ENCODE results near the gene MIX23. TPM values are rescaled to one million over a fixed set of nuclear protein-coding genes. Genes with fewer than 3 reads are reported as not detected.

MIX23 gene
- total and polyA plus RNA-seq, 10 donors, result 18.4 to 32.9 (median 22.2) TPM

DNA sequence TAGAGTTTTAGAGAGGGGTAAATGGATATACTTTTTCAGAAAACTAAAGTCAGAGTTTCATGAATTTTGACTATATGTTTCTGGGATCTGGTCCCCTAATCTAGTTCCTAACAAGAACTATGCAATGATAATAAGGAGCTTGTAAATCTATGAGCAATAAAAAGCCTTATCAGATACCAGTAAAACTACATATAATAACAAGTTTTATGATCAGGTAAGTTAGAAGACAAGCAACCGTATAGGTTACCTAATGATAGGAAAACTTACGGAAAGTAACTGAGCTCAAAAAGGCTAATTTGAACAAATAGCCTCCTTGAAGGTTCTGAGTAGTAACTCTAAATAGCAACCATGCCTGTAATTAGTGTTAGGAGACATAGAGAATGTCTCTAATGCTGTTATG is 21.0 kb downstream of the MIX23 start:
- TF ChIP-seq, protein P1, sequence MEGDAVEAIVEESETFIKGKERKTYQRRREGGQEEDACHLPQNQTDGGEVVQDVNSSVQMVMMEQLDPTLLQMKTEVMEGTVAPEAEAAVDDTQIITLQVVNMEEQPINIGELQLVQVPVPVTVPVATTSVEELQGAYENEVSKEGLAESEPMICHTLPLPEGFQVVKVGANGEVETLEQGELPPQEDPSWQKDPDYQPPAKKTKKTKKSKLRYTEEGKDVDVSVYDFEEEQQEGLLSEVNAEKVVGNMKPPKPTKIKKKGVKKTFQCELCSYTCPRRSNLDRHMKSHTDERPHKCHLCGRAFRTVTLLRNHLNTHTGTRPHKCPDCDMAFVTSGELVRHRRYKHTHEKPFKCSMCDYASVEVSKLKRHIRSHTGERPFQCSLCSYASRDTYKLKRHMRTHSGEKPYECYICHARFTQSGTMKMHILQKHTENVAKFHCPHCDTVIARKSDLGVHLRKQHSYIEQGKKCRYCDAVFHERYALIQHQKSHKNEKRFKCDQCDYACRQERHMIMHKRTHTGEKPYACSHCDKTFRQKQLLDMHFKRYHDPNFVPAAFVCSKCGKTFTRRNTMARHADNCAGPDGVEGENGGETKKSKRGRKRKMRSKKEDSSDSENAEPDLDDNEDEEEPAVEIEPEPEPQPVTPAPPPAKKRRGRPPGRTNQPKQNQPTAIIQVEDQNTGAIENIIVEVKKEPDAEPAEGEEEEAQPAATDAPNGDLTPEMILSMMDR (IDR thresholded peaks at IDR 0.05 in 8 of 11, conservative IDR thresholded peaks at IDR 0.05 in 3 of 11), result no peak
- TF ChIP-seq POLR2A (IDR thresholded peaks at IDR 0.05), result no peak
- TF ChIP-seq POLR2AphosphoS5 (IDR thresholded peaks at IDR 0.05), result no peak
- H3K4me1 ChIP-seq, result no peaks in the 10 kb centered on the region
- no peaks in the 10 kb centered on the region for H3K27me3 ChIP-seq (replicated peaks in 1 of 7)
- no peaks in the 10 kb centered on the region for H3K9me3 ChIP-seq
- WGBS, 5 donors, result 87 to 96% (median 93%) methylated on average over 2 of the region's 2 CpGs
- H3K4me3 ChIP-seq, result no peak overlapping the region
- no peak overlapping the region for H3K27ac ChIP-seq
- H3K36me3 ChIP-seq, result peaks cover 0 to 86% (median 27%) of the 10 kb centered on the region in 6 donors
- intact Hi-C loops (cut with DNase I; ENCODE audit: low total_unique reads), result no loop called here
- no peak for DNase-seq

DNA sequence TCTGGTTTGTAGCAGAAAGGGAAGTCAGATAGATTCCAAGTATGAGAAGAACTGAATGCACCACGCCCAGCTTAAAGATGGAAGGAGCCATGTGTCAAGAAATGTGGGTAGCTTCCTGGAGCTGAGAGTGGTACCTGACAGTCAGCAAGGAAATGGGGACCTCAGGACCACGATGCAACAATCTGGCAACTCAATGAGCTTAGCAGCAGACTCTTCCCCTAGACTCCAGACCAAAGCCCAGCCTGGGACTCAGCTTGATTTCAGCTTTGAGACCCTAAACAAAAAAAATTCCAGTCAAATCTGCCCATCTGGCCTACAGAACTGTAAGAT is 24.4 kb downstream of the MIX23 start:
- H3K27me3 ChIP-seq (replicated peaks in 1 of 7), result no peaks in the 10 kb centered on the region
- H3K27ac ChIP-seq, result no peak overlapping the region
- intact Hi-C loops (cut with DNase I; ENCODE audit: low total_unique reads), result no loop called here
- DNase-seq, result no peak
- TF ChIP-seq POLR2A (IDR thresholded peaks at IDR 0.05), result no peak
- TF ChIP-seq, protein P1 (IDR thresholded peaks at IDR 0.05 in 8 of 11, conservative IDR thresholded peaks at IDR 0.05 in 3 of 11), result no peak
- no peak for TF ChIP-seq POLR2AphosphoS5 (IDR thresholded peaks at IDR 0.05)
- no peaks in the 10 kb centered on the region for H3K9me3 ChIP-seq
- 76 to 91% (median 83%) methylated on average over 2 of the region's 2 CpGs for WGBS, 5 donors
- peaks cover 0 to 52% (median 11%) of the 10 kb centered on the region in 6 donors for H3K36me3 ChIP-seq
- no peak overlapping the region for H3K4me3 ChIP-seq
- peaks cover 0 to 8% (median 0%) of the 10 kb centered on the region in 6 donors for H3K4me1 ChIP-seq

DNA sequence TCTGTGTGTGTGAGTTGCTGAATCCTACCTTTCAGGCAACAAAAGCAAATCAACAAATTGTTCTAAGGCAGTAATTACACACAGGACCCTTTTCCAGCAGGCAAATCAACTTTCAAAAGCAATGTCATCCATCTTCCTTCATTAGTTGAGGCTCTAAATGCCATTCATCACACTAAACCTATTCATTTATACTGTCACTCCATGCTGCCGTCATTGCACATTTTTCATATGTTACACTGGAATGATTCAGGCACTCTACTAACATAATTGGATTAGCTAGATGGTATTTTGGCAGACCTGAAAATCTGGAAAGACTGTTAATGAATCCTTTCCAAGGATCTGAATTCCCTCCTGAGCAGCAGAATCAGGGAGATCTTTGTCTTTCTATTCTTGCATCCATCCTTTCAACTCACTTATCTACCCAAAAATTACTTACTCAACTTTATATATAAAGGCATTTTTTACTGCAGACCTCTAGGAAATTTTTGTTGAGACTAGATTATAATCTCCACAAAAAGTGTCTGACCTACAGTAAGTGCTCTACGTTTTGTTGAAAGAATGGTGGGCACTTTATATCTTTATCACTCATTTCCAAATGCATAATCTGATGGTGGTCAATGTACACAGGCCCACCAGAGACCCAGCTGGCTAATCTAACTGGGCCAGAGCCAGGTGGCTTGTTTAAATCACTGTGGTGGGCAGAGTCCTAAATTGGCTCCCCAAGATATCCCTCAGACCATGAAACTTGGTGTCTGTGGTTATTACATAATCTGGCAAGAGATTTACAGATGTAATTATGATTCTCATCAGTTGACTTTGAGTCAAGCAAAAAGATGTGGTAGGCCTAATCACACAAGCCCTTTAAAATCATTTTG is 25.0 kb downstream of the MIX23 start:
- H3K4me1 ChIP-seq, result peaks cover 0 to 8% (median 0%) of the 10 kb centered on the region in 6 donors
- no peak overlapping the region for H3K27ac ChIP-seq
- intact Hi-C loops (cut with DNase I; ENCODE audit: low total_unique reads), result no loop called here
- H3K9me3 ChIP-seq, result no peaks in the 10 kb centered on the region
- no peak for TF ChIP-seq POLR2A (IDR thresholded peaks at IDR 0.05)
- no peak for TF ChIP-seq POLR2AphosphoS5 (IDR thresholded peaks at IDR 0.05)
- TF ChIP-seq, protein P1 (IDR thresholded peaks at IDR 0.05 in 8 of 11, conservative IDR thresholded peaks at IDR 0.05 in 3 of 11), result no peak
- H3K4me3 ChIP-seq, result no peak overlapping the region
- H3K27me3 ChIP-seq (replicated peaks in 1 of 7), result no peaks in the 10 kb centered on the region
- WGBS, 5 donors, result 72 to 83% (median 82%) methylated on average over 2 of the region's 2 CpGs
- H3K36me3 ChIP-seq, result peaks cover 0 to 47% (median 11%) of the 10 kb centered on the region in 6 donors
- no peak for DNase-seq

DNA sequence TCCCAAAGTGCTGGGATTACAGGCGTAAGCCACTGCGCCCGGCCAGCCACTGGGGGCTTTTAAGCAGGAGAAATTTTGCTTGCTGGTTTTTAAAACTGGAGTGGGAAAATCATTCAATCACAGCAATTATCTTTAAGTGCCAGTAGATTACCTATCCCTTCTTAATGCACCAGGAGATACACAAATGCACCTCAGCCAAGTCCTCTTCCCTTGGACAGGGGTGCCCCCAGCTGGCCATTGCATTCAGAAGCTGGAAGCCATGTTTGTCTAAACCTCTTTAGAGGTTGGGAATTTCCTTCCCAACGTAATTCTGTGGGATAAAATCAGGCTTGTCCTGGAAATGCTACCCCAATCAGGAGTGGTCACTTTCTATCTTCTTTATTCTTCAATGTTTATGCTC is 26.6 kb downstream of the MIX23 start:
- intact Hi-C loops (cut with DNase I; ENCODE audit: low total_unique reads), result no loop called here

More for the DNA sequence above, 26.6 kb downstream of the MIX23 start:
- Histone ChIP-seq H3K9me3 (no peaks in the 10 kb centered on the region), H3K4me3 (no peak overlapping the region), H3K27ac (no peak overlapping the region), H3K36me3 (peaks cover 0 to 30% (median 6%) of the 10 kb centered on the region in 6 donors), H3K27me3 (replicated peaks in 1 of 7) (no peaks in the 10 kb centered on the region), H3K4me1 (peaks cover 0 to 8% (median 0%) of the 10 kb centered on the region in 6 donors)
- TF ChIP-seq POLR2A (IDR thresholded peaks at IDR 0.05), result no peak
- TF ChIP-seq, protein P1 (IDR thresholded peaks at IDR 0.05 in 8 of 11, conservative IDR thresholded peaks at IDR 0.05 in 3 of 11), result peak in 3 of 11 experiments; percentile 12 to 31 (median 20)
- WGBS, 5 donors, result 75 to 89% (median 76%) methylated on average over 4 of the region's 4 CpGs
- DNase-seq, result no peak

Data from spleen (tissue), 11 donors.